HG02943 (cell line): Measurements from ENCODE around the gene UNC5C.

ENCODE experiments used
- ATAC-seq: cut with Tn5 transposase; IDR thresholded peaks from one replicate; pipeline ENCODE4 v1.9.1; 2021; ENCODE audit warnings: mild to moderate bottlenecking, low read depth, moderate library complexity; ENCODE audit not compliant: unreplicated experiment

UNC5C gene

DNA sequence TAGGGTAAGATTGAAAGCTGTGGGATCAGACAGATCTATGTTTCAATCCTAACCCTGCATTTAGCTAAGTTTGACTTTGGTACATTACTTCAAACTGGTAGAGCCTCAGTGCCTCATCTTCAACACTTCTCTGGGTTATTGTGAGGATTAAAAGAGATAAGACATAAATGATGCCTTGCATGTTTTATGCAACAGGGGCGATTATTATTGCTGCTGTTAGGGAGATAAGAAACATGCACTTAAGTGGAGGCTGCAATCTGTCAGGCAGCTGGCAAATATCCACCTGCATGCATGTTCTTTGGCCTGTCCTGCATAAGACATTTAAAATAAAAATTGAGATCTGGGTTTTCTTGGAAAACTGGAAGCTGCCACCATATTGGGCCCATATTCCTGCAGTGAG is 24.6 kb downstream of the UNC5C start:
- ATAC-seq, result no peak

DNA sequence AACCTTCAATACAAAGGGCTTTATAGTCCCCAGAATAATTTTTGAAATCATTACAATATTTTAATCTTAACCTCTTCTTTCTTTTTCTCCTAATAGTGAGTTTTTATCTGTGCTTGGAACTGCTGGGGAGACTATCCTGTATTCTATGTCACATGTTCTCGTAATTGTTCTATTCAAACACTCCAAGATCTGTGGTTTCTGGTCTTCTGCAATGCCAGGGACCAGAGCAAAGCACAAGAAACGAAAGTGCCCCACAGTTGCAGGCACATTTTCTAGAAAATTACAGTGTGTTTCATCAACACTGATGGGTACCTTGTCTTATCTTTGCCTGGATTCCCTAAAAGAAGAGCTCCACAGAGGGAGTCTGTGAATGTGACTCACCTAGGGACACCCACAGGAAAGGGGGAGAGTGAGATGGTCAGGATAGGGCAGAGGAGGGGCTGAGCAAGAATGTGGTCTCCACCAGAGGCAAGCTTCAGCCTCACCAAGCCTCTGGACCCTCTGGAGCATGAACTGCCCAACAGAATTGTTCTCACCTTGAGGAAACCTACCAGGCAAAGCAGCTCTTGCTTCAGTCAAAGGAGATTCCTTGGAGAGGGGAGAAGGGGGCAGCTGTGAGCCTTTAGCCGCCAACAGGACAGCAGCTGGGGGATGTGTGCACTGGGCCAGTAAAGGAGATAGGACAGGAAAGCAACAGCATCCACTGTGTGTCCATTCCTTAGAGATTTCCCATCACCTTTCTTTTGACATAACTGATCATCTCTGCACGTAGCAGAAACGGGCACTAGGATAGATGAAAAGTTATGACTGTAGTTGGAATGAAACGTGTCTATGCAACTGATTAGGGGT is 25.9 kb downstream of the UNC5C start:
- ATAC-seq, result no peak

DNA sequence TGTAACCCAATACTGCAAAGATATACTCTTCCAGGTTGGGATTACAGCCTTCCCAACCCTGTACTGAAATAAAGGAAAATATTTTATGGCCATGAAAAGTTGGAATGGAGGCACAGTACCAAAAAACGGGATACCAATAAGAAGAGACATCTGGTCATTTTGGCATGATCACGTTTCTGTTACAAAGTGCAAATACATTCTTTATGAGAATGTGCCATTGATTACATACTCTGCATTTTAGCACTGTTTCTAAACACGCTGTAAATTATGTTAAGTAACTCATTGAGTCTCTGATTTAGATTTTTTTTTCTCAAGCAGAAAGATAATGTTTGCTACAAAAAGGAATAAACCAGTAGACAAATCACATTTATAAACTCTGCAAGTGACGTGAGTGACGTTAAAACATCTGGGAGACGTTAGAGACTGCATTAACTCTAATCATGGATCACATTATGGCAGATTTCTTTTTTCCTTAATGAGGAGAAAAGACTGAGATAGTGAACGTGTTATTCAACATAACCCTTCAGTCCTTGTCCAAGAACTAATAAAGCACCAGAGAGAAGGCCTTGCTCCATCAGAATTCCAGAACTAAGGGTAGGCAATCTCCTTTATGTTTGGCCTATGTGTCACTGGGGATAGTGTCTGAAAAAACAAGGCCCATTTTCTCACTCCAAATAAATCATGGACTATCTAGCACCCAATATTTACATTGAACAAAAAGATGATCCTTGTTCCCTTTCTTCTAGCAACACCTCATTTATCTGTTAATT is 31.0 kb downstream of the UNC5C start:
- no peak for ATAC-seq

GRCh38 chr4:95516528-95517017 is 32.2 kb downstream of the UNC5C start:
- no peak for ATAC-seq

DNA sequence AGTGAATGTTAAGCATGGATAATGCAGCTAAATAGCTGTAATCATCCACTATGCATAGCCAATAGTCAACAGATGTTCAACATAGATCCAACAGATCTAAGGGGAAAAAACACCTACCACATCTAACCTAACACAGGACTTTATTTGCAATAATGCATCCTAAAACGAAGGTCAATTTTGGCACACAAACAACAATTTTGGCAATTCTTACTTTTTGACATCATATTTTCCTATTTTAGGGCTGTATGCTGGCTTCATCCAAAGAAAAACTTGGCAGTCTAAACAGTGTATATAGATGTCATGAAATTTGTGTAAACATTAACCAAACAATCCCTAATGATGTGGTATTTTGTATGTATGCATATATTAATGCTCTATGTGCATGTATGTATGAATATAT is 33.2 kb downstream of the UNC5C start:
- ATAC-seq, result no peak

- ATAC-seq, result no peak
Observed at GRCh38 chr4:95513022-95513421, 35.8 kb downstream of the UNC5C start.

DNA sequence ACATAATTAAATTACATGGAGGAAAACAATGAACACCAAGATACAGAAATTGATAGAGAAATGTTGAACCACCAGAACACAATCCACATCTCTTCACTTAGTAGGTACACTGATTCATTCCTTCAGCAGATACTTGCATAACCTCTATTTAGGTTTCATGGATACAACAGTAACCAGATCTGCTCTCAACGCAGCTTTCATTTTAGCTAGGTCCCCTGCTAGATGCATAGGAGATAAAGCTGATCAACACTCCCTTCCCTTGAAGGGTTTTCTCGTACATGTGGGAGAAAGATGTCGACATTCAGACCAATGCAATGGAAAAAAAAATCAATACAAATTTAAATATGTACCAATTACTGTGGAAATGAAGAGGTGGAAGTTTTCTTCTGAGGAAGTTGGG is 37.3 kb downstream of the UNC5C start:
- no peak for ATAC-seq

DNA sequence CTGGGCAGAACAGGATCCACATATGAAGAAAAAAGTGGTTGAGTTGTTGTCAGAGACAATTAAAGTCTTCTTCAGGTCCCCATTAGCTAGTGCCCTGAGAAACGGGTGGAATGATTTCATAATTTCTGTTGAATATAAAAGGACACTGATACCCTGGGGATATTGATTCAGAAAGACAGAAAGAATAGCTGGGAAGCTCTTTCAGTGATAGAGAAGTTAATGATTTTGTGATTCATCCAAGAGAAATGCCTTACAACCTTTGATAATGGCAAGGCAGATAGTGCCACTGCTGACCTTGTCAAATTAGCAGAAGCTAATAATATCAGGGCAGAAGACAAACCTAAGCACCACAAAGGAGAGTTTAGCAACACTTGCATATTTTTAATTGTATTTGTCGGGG is 37.9 kb downstream of the UNC5C start:
- ATAC-seq, result no peak

DNA sequence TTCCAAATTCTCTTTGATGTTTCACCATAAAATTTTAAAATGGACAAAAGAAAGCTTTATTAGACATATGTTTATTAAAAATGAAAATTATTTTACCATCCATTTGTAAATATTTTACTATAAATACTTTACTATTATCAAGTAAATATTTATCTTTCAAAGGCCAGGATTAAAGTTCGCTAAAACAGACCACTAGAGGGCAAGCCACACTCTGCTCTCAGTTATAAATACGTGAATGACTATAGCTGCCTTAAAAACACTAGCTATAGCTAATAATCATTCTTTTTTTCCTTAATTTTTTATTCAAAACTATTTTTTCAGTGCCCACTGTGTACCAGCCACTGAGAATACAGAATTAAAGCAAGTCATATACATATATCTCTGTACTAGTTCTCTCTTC is 38.6 kb downstream of the UNC5C start:
- ATAC-seq, result no peak

- ATAC-seq, result no peak
Observed at GRCh38 chr4:95508421-95508820, 40.4 kb downstream of the UNC5C start.

DNA sequence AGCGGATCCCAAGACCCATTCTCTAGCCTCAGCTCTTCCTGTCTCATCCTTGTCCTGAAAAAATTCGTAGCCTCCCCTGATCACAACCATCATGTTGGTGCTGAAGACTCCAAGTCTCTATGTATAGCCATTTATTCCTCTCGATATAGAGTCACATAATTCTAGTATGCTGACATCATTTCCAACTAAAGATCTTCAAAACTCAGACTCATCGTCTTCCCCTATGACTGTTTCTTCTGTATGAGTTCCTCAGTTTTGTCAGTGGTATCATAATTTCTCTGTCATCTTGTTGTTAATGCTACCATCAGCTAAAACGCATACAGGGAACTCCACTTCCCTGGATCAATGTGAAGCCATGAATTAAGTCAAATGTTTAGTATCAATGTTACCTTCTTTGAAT is 41.2 kb downstream of the UNC5C start:
- no peak for ATAC-seq

GRCh38 chr4:95507147-95507546 is 41.6 kb downstream of the UNC5C start:
- no peak for ATAC-seq

DNA sequence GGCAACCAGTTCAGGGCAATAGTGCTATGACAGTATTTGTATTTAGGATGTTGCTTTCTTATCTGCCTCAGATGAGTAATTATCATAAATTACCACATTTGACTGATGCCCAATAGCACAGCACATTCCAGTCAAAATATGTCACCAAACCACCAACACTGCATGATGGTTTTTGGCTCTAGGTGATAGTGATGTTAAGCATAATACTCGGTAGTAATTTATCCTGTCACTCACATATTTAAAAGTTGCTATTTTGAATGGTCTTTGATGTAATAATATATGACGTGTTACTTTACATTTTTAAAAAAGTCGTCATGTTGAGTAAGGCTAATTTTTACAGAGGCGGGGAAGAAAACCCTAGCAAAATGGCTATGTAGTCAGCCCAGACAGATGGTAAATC is 42.5 kb downstream of the UNC5C start:
- ATAC-seq, result no peak

DNA sequence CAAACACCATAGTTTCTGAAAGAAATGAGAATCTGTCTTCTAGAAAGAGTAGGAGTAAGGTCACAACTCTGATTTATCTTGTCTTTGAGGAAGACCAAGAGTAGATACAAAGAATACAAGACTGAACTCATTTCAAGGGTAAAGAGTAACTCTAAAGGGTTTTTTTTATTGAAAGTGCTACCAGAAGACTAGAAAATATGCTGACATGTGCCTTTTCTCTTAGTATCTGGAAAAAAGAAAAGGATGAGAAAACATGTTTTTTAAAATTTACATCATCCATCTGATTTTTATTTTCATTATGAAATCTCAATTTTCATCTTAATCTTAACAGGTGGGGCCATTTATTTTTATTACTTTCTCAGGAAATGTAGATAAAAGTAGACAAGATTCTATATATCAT is 43.0 kb downstream of the UNC5C start:
- no peak for ATAC-seq

GRCh38 chr4:95505151-95505550 is 43.6 kb downstream of the UNC5C start:
- ATAC-seq, result no peak

DNA sequence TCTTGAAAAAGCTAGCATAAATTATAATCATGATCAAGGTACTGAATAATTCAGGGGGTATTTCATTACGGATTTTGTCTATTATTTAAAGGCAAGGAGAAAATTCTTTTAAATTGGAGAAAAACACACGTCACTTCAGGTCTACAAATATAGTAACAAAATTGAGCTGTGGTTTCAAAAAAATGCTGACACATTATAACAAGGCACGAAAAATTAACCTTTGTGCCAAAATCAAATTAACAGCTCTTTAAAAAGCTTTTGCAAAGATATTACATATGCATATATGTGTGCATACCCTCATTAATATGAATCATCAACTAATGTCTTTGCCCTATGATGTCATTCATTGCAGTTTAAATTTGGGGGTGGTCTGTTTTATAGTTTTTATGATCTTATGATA is 44.3 kb downstream of the UNC5C start:
- no peak for ATAC-seq

DNA sequence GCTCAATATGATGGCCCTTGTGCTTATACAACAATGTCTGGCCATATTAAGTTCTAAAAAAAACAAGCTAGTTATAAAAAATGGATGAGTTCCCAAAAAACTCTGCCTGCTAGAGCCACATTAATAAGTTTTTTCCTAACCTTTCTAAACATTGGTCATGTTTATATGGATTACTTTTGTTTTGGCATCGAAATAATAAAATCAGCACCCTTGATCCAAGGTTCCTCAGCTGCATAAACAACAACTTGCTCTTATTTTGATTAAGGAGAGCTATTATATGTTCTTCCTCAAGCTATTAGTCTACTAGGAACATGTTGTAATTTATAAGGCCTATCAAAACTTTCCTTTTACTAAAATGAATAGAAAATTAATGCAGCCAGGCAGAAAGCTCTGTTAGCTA is 48.4 kb downstream of the UNC5C start:
- ATAC-seq, result no peak

DNA sequence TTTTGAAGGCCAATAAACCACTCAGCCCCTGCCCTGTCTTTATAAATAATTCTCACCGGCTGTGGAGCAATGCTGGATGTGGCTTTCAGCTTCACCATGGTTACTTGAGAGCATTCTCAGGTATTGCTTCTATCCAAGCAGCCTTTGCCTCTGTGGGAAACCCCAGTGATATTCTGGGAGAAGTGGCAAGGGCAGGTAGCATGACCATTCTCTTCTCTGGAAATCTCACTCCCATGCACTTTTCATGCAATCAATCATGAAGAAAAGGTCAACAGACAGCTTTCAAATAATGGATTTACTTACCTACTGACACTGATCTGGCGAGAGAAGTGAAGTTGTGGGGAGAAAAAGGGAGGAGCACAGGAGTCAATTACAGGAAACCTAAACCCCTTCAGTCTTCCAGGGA is 49.5 kb downstream of the UNC5C start:
- no peak for ATAC-seq

DNA sequence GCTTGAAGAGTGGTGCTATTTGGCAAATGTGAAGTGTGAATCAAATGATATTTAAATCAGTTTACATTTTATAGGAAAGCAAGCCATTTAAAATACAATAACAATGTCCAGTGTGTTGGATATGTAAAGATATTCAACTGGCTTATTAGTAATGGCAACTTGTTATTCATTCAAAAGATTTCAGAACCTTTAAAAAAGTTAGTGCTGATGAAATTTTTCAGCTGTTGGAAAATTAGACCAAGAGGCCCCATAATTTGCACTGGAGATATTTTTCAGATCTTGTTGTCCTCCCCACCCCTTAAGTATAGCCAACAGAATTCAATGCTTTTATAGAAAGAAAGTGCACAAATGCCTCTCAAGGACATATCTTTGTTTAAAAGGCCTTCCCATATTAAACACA is 54.6 kb downstream of the UNC5C start:
- no peak for ATAC-seq

DNA sequence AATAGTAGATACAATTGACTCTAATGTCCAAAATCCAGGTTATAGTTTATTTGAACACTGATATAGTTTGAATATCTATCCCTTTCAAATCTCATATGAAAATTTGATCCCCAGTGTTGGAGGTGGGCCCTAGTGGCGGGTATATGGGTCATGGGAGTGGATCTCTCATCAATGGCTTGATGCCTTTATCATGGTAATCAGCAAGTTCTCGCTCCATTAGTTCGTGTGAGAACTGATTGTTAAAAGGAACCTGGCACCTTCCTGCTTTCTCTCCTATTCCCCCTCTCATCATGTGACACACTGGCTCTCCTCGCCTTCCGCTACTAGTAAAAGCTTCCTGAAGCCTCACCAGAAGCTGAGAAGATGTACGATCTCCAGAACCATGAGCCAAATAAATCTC is 70.1 kb downstream of the UNC5C start:
- ATAC-seq, result no peak

DNA sequence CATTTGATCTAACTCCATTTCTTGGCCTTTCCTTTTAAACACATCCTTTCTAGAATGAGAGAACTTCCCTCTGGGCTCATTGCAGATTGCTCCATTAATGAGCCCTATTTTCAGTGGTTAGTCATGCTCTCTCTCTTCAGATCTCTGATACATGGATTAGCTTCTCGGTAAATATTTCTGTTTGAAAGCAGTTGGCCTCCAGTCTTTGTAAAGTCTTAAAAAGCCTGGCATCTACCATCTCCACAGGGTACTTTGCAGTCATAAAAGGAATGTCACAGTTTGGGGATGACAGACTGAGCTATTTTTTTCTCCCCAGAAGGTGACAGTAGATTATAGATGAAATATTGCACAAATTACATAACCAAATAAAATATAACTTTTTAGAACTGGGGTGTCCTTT is 72.7 kb downstream of the UNC5C start:
- ATAC-seq, result no peak

GRCh38 chr4:95472534-95472933 is 76.2 kb downstream of the UNC5C start:
- no peak for ATAC-seq
